GM20000 (cell line): ENCODE measurements around the gene ITGB5.

Source experiments
- DNase-seq: peaks from one replicate; pipeline ENCODE4 v3.0.0; 2012; ENCODE audit warnings: low spot score
- TF ChIP-seq, protein P1 (sequence below): IDR thresholded peaks from 2 replicates; pipeline ENCODE4 v1.5.1; 2012; ENCODE audit warnings: mild to moderate bottlenecking, control low read depth; ENCODE audit errors: extremely low read depth, missing control alignments

The ITGB5 gene

GRCh38 chr3:124843047-124843446 is 44.1 kb downstream of the ITGB5 start:
- TF ChIP-seq, protein P1, sequence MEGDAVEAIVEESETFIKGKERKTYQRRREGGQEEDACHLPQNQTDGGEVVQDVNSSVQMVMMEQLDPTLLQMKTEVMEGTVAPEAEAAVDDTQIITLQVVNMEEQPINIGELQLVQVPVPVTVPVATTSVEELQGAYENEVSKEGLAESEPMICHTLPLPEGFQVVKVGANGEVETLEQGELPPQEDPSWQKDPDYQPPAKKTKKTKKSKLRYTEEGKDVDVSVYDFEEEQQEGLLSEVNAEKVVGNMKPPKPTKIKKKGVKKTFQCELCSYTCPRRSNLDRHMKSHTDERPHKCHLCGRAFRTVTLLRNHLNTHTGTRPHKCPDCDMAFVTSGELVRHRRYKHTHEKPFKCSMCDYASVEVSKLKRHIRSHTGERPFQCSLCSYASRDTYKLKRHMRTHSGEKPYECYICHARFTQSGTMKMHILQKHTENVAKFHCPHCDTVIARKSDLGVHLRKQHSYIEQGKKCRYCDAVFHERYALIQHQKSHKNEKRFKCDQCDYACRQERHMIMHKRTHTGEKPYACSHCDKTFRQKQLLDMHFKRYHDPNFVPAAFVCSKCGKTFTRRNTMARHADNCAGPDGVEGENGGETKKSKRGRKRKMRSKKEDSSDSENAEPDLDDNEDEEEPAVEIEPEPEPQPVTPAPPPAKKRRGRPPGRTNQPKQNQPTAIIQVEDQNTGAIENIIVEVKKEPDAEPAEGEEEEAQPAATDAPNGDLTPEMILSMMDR = no peak
- no peak for DNase-seq

GRCh38 chr3:124841517-124841916 is 45.6 kb downstream of the ITGB5 start:
- TF ChIP-seq, protein P1 = no peak
- DNase-seq = no peak

DNA sequence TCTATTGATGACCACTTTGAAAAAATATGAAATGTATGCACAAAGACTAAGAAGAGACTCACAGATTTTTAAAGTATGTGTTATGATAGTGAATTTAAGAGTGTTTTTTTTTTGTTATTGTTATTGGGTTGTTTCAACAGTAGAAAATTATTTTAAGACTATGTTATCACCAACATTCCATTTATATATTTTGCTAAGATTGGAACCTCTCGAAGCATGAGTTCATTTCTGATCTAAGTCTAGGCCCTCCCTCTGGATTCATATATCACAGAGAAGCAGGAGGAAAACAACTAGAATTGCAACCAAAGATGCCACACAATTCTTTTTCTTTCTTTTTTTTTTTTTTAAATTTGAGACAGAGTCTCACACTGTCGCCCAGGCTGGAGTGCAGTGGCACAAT is 46.8 kb downstream of the ITGB5 start:
- TF ChIP-seq, protein P1 = no peak
- no peak for DNase-seq

DNA sequence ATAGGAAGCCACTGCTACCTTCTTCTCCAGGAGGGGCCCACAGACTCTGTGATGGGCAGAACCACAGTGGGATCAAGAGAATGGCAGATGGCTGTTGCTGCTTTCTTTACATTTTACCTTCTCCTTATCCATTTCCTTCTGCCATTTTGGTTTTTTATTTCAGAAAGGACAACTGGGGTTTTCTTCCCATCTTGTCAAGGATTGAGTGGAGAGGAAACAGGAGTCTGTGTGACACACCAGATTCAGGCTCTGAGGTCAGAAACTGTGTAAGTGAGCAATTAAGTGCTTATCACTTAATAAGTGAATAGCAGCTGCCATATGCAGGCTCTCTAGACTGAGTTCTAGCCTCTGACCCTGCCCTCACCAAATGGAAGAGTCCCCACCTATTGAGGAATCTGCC is 47.3 kb downstream of the ITGB5 start:
- TF ChIP-seq, protein P1 = no peak
- DNase-seq = no peak

- no peak for DNase-seq
- TF ChIP-seq, protein P1 = no peak
Measured at GRCh38 chr3:124838963-124839362, 48.2 kb downstream of the ITGB5 start.

GRCh38 chr3:124837730-124838186 is 49.4 kb downstream of the ITGB5 start:
- TF ChIP-seq, protein P1 = no peak
- DNase-seq = no peak

GRCh38 chr3:124837065-124837464 is 50.1 kb downstream of the ITGB5 start:
- TF ChIP-seq, protein P1 = no peak
- DNase-seq = no peak
